SK-N-MC (cell line): Measurements from ENCODE around the gene RGN.

ENCODE experiments used
- EZH2 ChIP-seq: fragments of 200-600 bp; sonication (generic); IDR thresholded peaks from one replicate; pipeline ENCODE4 v1.6.1; 2017; ENCODE audit warnings: antibody characterized with exemption
- POLR2AphosphoS5 ChIP-seq: IDR thresholded peaks from 2 replicates; pipeline ENCODE4 v1.6.1; 2012; ENCODE audit warnings: mild to moderate bottlenecking, low read depth, low read length, borderline replicate concordance

- TF ChIP-seq EZH2 (no peak), POLR2AphosphoS5 (no peak)
Observed at GRCh38 chrX:47098338-47099094, 20.3 kb downstream of the RGN start.
